ENCODE data around the gene CHCHD6.

Gene CHCHD6

DNA sequence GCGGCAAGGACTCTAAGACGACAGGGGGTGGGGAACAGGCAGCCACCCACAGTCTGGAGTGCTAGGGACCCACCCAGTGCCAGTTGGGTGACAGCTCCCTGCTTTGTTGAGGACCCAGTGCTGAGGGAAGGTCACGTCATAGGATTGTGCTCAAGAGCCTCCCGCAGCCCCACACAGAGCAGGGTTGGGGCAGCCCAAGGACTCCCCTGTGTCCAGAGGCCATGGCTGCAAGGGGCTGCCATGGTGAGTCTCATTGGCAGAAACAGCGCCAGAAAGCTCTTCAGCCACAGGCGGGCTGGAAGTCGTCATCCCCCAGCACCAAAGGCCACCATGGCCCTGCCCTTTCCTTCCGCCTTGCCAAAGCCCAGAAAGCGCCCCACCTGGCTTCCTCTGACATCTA, 241.9 kb downstream of the CHCHD6 start:
- Mint-ChIP-seq H3K9me3 (no peaks in the 10 kb centered on the region), H3K27me3 (ENCODE audit: low read depth, poor library complexity) (peaks cover 2% of the 10 kb centered on the region), H3K27ac (no peak overlapping the region), H3K4me3 (no peak overlapping the region), H3K36me3 (ENCODE audit: low read depth) (no peaks in the 10 kb centered on the region), H3K4me1 (peaks cover 12% of the 10 kb centered on the region)
- TF ChIP-seq, protein P1, sequence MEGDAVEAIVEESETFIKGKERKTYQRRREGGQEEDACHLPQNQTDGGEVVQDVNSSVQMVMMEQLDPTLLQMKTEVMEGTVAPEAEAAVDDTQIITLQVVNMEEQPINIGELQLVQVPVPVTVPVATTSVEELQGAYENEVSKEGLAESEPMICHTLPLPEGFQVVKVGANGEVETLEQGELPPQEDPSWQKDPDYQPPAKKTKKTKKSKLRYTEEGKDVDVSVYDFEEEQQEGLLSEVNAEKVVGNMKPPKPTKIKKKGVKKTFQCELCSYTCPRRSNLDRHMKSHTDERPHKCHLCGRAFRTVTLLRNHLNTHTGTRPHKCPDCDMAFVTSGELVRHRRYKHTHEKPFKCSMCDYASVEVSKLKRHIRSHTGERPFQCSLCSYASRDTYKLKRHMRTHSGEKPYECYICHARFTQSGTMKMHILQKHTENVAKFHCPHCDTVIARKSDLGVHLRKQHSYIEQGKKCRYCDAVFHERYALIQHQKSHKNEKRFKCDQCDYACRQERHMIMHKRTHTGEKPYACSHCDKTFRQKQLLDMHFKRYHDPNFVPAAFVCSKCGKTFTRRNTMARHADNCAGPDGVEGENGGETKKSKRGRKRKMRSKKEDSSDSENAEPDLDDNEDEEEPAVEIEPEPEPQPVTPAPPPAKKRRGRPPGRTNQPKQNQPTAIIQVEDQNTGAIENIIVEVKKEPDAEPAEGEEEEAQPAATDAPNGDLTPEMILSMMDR (IDR thresholded peaks at IDR 0.05) = no peak
- no peak for DNase-seq

DNA sequence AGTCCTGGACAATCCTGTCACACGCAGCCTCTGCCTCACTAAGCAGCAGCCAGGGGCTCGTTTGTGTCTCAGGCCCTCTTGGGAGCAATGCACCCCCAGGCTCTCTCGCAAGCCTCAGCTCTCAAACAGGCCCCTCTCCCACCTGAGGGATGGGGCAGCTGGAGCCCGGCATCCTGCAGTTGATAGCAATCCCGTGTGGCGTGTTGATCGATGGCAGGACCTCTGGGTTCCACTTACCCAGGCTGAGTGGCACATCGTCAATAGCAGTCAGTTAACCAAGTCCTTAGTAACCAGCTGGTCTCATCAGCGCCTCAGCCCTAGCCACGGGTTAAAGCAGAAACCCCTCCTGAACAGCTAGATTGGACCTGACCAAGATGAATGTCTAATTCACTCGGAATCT, 242.4 kb downstream of the CHCHD6 start:
- Mint-ChIP-seq H3K9me3 (no peaks in the 10 kb centered on the region), H3K4me1 (peaks cover 12% of the 10 kb centered on the region), H3K4me3 (no peak overlapping the region), H3K27me3 (ENCODE audit: low read depth, poor library complexity) (peaks cover 2% of the 10 kb centered on the region), H3K27ac (no peak overlapping the region), H3K36me3 (ENCODE audit: low read depth) (no peaks in the 10 kb centered on the region)
- no peak for DNase-seq
- TF ChIP-seq, protein P1 (IDR thresholded peaks at IDR 0.05) = no peak

DNA sequence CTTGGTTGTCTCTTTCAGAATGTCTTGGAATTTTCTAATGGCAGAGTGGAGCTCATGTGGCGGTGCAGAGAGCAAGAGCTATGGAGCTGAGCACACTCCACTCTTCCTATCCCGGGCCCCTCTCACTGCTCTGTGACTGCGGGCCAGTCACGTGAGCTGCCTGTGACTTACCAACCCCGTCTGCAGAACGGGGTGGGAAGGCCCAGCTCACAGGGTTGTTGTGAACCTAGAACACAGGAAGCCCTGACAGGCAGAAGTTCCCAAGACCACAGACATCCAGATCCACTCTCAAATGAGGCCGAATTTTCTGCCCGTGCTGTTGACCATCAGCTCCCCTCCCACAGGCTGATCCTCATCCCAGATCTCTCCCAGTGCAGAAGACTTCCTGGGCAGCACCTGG, 243.4 kb downstream of the CHCHD6 start:
- H3K4me3 Mint-ChIP-seq = no peak overlapping the region
- TF ChIP-seq, protein P1 (IDR thresholded peaks at IDR 0.05) = no peak
- DNase-seq = no peak
- H3K4me1 Mint-ChIP-seq = peaks cover 12% of the 10 kb centered on the region
- no peaks in the 10 kb centered on the region for H3K9me3 Mint-ChIP-seq
- no peak overlapping the region for H3K27ac Mint-ChIP-seq
- no peaks in the 10 kb centered on the region for H3K36me3 Mint-ChIP-seq (ENCODE audit: low read depth)
- H3K27me3 Mint-ChIP-seq (ENCODE audit: low read depth, poor library complexity) = peaks cover 2% of the 10 kb centered on the region

DNA sequence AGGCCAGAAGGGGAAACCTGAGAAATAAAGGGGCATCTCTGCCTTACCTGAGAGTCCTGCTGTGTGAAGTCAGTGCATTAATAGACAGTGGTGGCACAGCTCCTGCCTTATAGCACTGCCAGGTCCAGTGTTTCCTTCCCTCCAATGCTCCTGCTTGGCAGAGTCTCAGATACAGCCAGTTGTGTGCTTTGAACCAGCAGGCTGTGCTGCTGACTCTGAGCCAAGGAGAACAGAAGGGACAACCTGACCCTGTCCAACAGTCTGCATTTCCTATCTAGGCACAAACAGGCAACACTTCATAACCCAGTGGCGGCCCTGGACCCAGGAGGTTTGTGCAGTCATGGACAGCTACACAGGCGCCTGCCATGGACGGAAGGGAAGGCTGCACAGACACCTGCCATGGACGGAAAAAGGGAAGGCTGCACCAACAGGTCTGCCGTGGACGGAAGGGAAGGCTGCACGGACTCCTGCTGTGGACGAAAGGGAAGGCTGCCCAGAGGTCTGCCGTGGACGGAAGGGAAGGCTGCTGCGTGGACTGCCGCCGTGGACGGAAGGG, 245.0 kb downstream of the CHCHD6 start:
- TF ChIP-seq, protein P1 (IDR thresholded peaks at IDR 0.05) = no peak
- H3K27ac Mint-ChIP-seq = no peak overlapping the region
- DNase-seq = no peak

DNA sequence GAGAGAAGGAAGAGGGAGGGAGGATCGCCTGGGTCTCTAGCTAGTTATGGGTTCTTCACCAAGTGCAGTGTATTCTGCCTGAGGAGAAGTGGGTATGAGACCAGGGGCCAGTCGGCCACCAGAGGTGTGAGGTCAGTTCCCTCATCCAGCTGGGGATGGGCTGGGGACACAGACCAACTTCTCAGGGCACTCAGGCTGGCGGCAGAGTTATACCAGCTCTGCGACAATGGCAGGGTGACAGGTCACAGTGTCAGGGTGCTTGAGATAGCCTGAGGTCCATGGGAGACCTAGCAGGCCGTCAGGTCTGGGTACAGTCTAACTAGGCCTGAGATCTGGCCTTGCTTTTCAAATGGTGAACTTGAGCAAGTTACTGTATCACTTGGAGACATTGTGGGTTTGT, 247.5 kb downstream of the CHCHD6 start:
- no peaks in the 10 kb centered on the region for H3K36me3 Mint-ChIP-seq (ENCODE audit: low read depth)
- H3K27ac Mint-ChIP-seq = no peak overlapping the region
- no peak for DNase-seq
- TF ChIP-seq, protein P1 (IDR thresholded peaks at IDR 0.05) = no peak
- H3K27me3 Mint-ChIP-seq (ENCODE audit: low read depth, poor library complexity) = peaks cover 6% of the 10 kb centered on the region
- H3K9me3 Mint-ChIP-seq = no peaks in the 10 kb centered on the region
- peaks cover 8% of the 10 kb centered on the region for H3K4me1 Mint-ChIP-seq
- H3K4me3 Mint-ChIP-seq = no peak overlapping the region

More for the DNA sequence above, 245.0 kb downstream of the CHCHD6 start:
- H3K36me3 Mint-ChIP-seq (ENCODE audit: low read depth) = no peaks in the 10 kb centered on the region
- H3K4me1 Mint-ChIP-seq = peaks cover 12% of the 10 kb centered on the region
- H3K9me3 Mint-ChIP-seq = no peaks in the 10 kb centered on the region
- no peak overlapping the region for H3K4me3 Mint-ChIP-seq
- peaks cover 2% of the 10 kb centered on the region for H3K27me3 Mint-ChIP-seq (ENCODE audit: low read depth, poor library complexity)

DNA sequence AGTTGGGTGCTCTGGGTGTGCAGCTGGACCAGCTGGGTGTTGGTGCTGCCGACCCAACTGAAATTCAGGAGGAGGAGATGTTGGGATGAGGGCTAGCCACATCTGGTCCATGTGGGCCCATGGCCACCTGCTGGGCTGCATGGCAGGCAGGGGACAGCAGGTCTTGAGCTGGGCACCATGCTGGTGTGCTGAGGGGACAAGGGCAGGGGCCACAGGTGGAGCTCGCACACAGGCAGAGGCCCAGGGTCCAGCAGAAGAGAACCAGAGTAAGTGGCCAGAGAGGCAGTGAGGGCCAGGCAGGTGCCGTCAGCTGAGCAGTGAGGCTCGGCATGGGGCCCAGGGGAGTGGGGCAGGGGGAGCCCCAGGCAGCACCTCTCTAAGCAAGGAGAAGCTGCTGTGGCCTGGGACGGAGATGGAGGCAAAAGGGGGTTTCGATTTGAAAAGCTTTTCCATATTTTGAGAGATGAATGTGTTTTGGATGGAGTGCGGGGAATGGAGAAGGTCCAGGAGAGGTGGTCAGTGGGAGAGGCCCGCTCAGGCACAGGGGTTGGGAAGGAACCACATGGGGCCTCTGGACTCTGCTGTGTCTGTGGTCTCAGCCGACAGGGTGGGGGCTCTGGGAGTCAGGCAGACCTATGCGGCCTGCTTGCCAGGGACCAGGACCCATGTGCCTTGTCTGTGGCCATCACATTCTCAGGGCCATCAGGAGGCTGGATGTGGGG, 248.4 kb downstream of the CHCHD6 start:
- Mint-ChIP-seq H3K27me3 (ENCODE audit: low read depth, poor library complexity) (peaks cover 6% of the 10 kb centered on the region), H3K9me3 (no peaks in the 10 kb centered on the region), H3K36me3 (ENCODE audit: low read depth) (no peaks in the 10 kb centered on the region), H3K27ac (no peak overlapping the region), H3K4me3 (no peak overlapping the region), H3K4me1 (peaks cover 5% of the 10 kb centered on the region)
- TF ChIP-seq, protein P1 (IDR thresholded peaks at IDR 0.05) = no peak
- DNase-seq = no peak

Measured in nephron progenitor cell (in vitro differentiated cells).